Caco-2 (cell line): ENCODE data around the gene ADRA1B. TPM values are rescaled to one million over a fixed set of nuclear protein-coding genes. Genes with fewer than 3 reads are reported as not detected.

ENCODE experiments used
- BruUV-seq: library from RNA; stranded (reverse); fragments of 400-500 nt; replicated peaks from 2 replicates; lab custom pipeline; 2021; lab: Mats Ljungman, UMichigan
- CTCF ChIA-PET: fragments of 300-600 bp; sonication (Branson Sonifier 250); formaldehyde crosslinking; loops from one replicate; lab custom pipeline; 2022; ENCODE audit warnings: antibody characterized with exemption; lab: Charles Lee
- POLR2A ChIA-PET: fragments of 300-600 bp; sonication (Branson Sonifier 250); formaldehyde crosslinking; loops from one replicate; lab custom pipeline; 2022; ENCODE audit warnings: antibody characterized with exemption; lab: Charles Lee
- DNase-seq, 2 experiments: peaks; one replicate each; pipeline versions ENCODE4 v3.0.0 to v3.0.0-alpha.2; 2020 to 2022
- H3K27me3 ChIP-seq: replicated peaks from 2 replicates; pipeline ENCODE4 v1.6.0; 2011; ENCODE audit warnings: low read length; ENCODE audit not compliant: control insufficient read depth, insufficient read depth
- H3K36me3 ChIP-seq: 2 replicates; pipeline ENCODE4 v1.5.1; 2011; ENCODE audit warnings: low read length; ENCODE audit not compliant: control insufficient read depth, insufficient read depth
- H3K4me1 ChIP-seq: fragments of 250-450 bp; sonication (Bioruptor Pico); 2 replicates; pipeline ENCODE4 v1.5.1; 2020; ENCODE audit warnings: mild to moderate bottlenecking
- H3K4me3 ChIP-seq: 2 replicates; pipeline ENCODE4 v1.5.1; 2011; ENCODE audit warnings: low read depth, mild to moderate bottlenecking, control low read depth, low read length
- H3K9me3 ChIP-seq: fragments of 250-450 bp; sonication (Bioruptor Pico); 2 replicates; pipeline ENCODE4 v1.5.1; 2020; ENCODE audit warnings: mild to moderate bottlenecking, moderate library complexity
- H3K27ac Mint-ChIP-seq: one replicate; pipeline ENCODE4 v1.8.0; 2022; ENCODE audit warnings: mixed read lengths; ENCODE audit not compliant: unreplicated experiment
- H3K27me3 Mint-ChIP-seq: one replicate; pipeline ENCODE4 v1.8.0; 2022; ENCODE audit warnings: mixed read lengths; ENCODE audit not compliant: insufficient read depth, unreplicated experiment
- H3K36me3 Mint-ChIP-seq: one replicate; pipeline ENCODE4 v1.8.0; 2022; ENCODE audit warnings: mild to moderate bottlenecking, mixed read lengths; ENCODE audit not compliant: insufficient read depth, unreplicated experiment
- H3K4me1 Mint-ChIP-seq: one replicate; pipeline ENCODE4 v1.8.0; 2022; ENCODE audit warnings: low read depth, mixed read lengths; ENCODE audit not compliant: unreplicated experiment
- H3K4me3 Mint-ChIP-seq: one replicate; pipeline ENCODE4 v1.8.0; 2022; ENCODE audit warnings: mild to moderate bottlenecking, moderate library complexity, mixed read lengths; ENCODE audit not compliant: unreplicated experiment
- H3K9me3 Mint-ChIP-seq: one replicate; pipeline ENCODE4 v1.8.0; 2022; ENCODE audit warnings: mixed read lengths; ENCODE audit not compliant: unreplicated experiment
- CTCF ChIP-seq, 2 experiments: fragments of 200-600 bp in 1 of 2; IDR thresholded peaks; 1 replicate in 1 of 2; 2 replicates in 1 of 2; pipeline versions ENCODE4 v1.5.1 to v1.8.0; 2011 to 2022; ENCODE audit warnings: antibody characterized with exemption in 1 of 2, control low read depth in 1 of 2, inconsistent platforms in 1 of 2, low read depth in 1 of 2, low read length in 1 of 2, mild to moderate bottlenecking in 1 of 2, moderate library complexity in 1 of 2; ENCODE audit not compliant: insufficient read depth in 1 of 2, severe bottlenecking in 1 of 2, unreplicated experiment in 1 of 2
- intact Hi-C: fragments of 100-400 bp; cut with micrococcal nuclease; formaldehyde crosslinking; loops from one replicate; pipeline ENCODE4 v1.10.0; 2022; ENCODE audit not compliant: unreplicated experiment
- total RNA-seq: library from RNA; stranded (reverse); gene quantifications from 2 replicates; pipeline ENCODE4 v1.2.3, GENCODE V29; 2022

The ADRA1B gene
- total RNA-seq, 1 experiment from 2014 or later = not detected

DNA sequence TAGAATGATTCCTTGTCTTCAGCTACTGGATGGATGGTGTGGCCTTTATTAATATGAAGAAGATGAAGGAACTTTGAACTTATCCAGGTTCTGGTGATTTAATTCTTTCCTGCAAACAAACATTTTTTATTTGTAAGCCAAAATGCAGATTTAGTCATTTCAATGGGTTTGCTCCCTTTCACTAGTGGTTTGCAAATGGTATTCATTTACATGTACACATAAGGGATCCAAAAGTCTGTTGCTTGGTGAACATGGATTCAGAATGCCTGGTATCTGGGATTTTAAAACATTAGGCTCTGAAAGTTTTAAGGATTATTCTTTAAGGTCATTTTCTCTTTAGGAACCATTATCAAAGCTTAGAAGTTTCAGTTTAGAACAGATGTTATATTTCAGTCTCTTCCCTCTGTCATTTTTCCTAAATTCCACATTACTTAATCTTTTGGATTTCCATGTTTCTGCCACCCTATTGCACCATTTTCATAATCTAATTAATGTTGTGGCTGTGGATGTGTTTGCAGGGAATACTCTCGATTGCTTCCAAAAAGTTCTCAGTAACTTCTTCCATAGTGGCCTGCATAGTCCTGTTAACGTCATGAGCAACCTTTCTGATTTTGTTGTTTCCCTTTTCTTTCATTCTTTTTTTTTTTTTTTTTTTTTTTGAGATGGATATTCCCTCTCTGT lies 102.8 kb downstream of the ADRA1B start:
- Histone ChIP-seq H3K4me1 (no peaks in the 10 kb centered on the region), H3K27me3 (no peaks in the 10 kb centered on the region), H3K36me3 (peaks cover 2% of the 10 kb centered on the region; the same call in 1 of the 2 replicates), H3K4me3 (no peak overlapping the region), H3K9me3 (no peaks in the 10 kb centered on the region)
- ChIA-PET POLR2A (no interaction called here), CTCF (no interaction called here)
- Mint-ChIP-seq H3K4me3 (no peak overlapping the region), H3K9me3 (no peaks in the 10 kb centered on the region), H3K36me3 (peaks cover 21% of the 10 kb centered on the region), H3K27ac (no peak overlapping the region), H3K27me3 (no peaks in the 10 kb centered on the region), H3K4me1 (peaks cover 7% of the 10 kb centered on the region)
- no TSS peak for BruUV-seq
- intact Hi-C loops = no loop called here
- DNase-seq = no peak
- TF ChIP-seq CTCF (IDR thresholded peaks at IDR 0.05; ENCODE audit: insufficient read depth in 1 of 2, low read depth in 1 of 2, low read length in 1 of 2, severe bottlenecking in 1 of 2, unreplicated experiment in 1 of 2) = no peak

- BruUV-seq = no TSS peak
- H3K36me3 ChIP-seq = no peaks in the 10 kb centered on the region
- Mint-ChIP-seq H3K36me3 (peaks cover 17% of the 10 kb centered on the region), H3K4me3 (no peak overlapping the region), H3K4me1 (peaks cover 7% of the 10 kb centered on the region), H3K27ac (no peak overlapping the region), H3K9me3 (no peaks in the 10 kb centered on the region), H3K27me3 (no peaks in the 10 kb centered on the region)
- H3K4me1 ChIP-seq = no peaks in the 10 kb centered on the region
- no peaks in the 10 kb centered on the region for H3K27me3 ChIP-seq
- ChIA-PET CTCF (interaction anchor here (0.9 kb wide), 1 partner anchor 189 kb away, joined by 3 read pairs; no protein-coding TSS in a partner anchor), POLR2A (interaction anchor here (0.6 kb wide), 1 partner anchor 379 kb away, joined by 3 read pairs; no protein-coding TSS in a partner anchor)
- no peak overlapping the region for H3K4me3 ChIP-seq
- intact Hi-C loops = loop anchor here (2.0 to 10.0 kb wide), 3 partner anchors 44 to 244 kb away; no protein-coding TSS in a partner anchor
- no peak for TF ChIP-seq CTCF (IDR thresholded peaks at IDR 0.05; ENCODE audit: insufficient read depth in 1 of 2, low read depth in 1 of 2, low read length in 1 of 2, severe bottlenecking in 1 of 2, unreplicated experiment in 1 of 2)
- no peak for DNase-seq
- H3K9me3 ChIP-seq = no peaks in the 10 kb centered on the region
Observed at GRCh38 chr5:160020266-160020770, 104.0 kb downstream of the ADRA1B start.

DNA sequence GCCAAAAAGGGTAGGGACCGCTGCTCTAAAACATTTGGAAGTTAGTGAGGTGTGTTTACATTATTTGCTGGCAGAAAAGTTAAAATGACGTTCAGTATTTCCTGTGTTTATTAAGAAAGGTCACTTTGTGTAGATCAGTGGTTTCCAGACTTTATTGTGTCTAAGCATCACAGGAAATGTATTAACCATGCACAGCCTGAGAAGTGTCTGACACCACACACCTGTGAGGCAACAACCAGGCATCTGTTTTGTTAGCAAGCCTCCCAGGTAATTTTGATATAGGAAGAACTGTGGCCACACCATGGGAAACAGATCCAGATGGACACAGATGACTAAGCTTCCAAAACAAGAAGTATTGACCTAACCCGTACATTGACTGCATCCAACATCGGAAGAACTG lies 104.7 kb downstream of the ADRA1B start:
- H3K36me3 Mint-ChIP-seq = peaks cover 19% of the 10 kb centered on the region
- no TSS peak for BruUV-seq
- POLR2A ChIA-PET = no interaction called here
- Histone ChIP-seq H3K36me3 (no peaks in the 10 kb centered on the region), H3K27me3 (no peaks in the 10 kb centered on the region), H3K4me3 (no peak overlapping the region), H3K4me1 (no peaks in the 10 kb centered on the region), H3K9me3 (no peaks in the 10 kb centered on the region)
- H3K27me3 Mint-ChIP-seq = no peaks in the 10 kb centered on the region
- no peak for TF ChIP-seq CTCF (IDR thresholded peaks at IDR 0.05; ENCODE audit: insufficient read depth in 1 of 2, low read depth in 1 of 2, low read length in 1 of 2, severe bottlenecking in 1 of 2, unreplicated experiment in 1 of 2)
- H3K27ac Mint-ChIP-seq = no peak overlapping the region
- CTCF ChIA-PET = interaction anchor here (1.3 to 1.7 kb wide), 3 partner anchors 44 to 178 kb away, joined by 4 to 14 read pairs (median 4); no protein-coding TSS in a partner anchor
- peaks cover 7% of the 10 kb centered on the region for H3K4me1 Mint-ChIP-seq
- intact Hi-C loops = loop anchor here (1.0 to 10.0 kb wide), 4 partner anchors 44 to 324 kb away; no protein-coding TSS in a partner anchor
- no peak for DNase-seq
- no peaks in the 10 kb centered on the region for H3K9me3 Mint-ChIP-seq
- H3K4me3 Mint-ChIP-seq = no peak overlapping the region
